ENCODE results near the gene VPS50.

- no peak for TF ChIP-seq CTCF (IDR thresholded peaks at IDR 0.05)
- TF ChIP-seq POLR2A (IDR thresholded peaks at IDR 0.05): no peak
- no peak for TF ChIP-seq EP300 (IDR thresholded peaks at IDR 0.05)
Measured at GRCh38 chr7:93365341-93365740, 133.2 kb downstream of the VPS50 start.

Measured in stomach (tissue), 4 donors.